Stimulated activated effector memory CD8-positive, alpha-beta T cell treated with anti-CD3 and anti-CD28 coated beads, Interleukin-12 subunit alpha, Interleukin-12 subunit beta, amount 100 ng/mL, for 72 hours (primary cell): ENCODE results near the gene RWDD3.

Source experiments
- ATAC-seq: fragments of 150-1000 bp; cut with Tn5 transposase; 2 replicates; pipeline ENCODE4 v1.10.0; 2021
- DNase-seq, 2 donors: peaks; one replicate each; pipeline ENCODE4 v3.0.0; 2021 to 2022; ENCODE audit warnings: low spot score in 2 of 2
- H3K27ac Mint-ChIP-seq: one replicate; pipeline ENCODE4 v1.8.0; 2022; ENCODE audit warnings: mild to moderate bottlenecking, mixed read lengths
- H3K36me3 Mint-ChIP-seq: one replicate; pipeline ENCODE4 v1.8.0; 2022; ENCODE audit warnings: mild to moderate bottlenecking, mixed read lengths
- H3K4me1 Mint-ChIP-seq: one replicate; pipeline ENCODE4 v1.8.0; 2022; ENCODE audit warnings: mixed read lengths
- H3K4me3 Mint-ChIP-seq: one replicate; pipeline ENCODE4 v1.8.0; 2022; ENCODE audit warnings: mild to moderate bottlenecking, mixed read lengths
- H3K9me3 Mint-ChIP-seq: one replicate; pipeline ENCODE4 v1.8.0; 2022; ENCODE audit warnings: mixed read lengths

RWDD3 gene, protein sequence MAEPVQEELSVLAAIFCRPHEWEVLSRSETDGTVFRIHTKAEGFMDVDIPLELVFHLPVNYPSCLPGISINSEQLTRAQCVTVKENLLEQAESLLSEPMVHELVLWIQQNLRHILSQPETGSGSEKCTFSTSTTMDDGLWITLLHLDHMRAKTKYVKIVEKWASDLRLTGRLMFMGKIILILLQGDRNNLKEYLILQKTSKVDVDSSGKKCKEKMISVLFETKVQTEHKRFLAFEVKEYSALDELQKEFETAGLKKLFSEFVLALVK

GRCh38 chr1:95233737-95234500 is at the start of gene RWDD3:
RWDD3 (plus strand) TSS chr1:95234210; CDS start chr1:95234231, 21 bp downstream.
- Mint-ChIP-seq H3K36me3 (no peaks in the 10 kb centered on the region), H3K27ac (peak within 1 kb of the TSS; percentile 91), H3K9me3 (no peaks in the 10 kb centered on the region), H3K4me1 (peaks cover 28% of the 10 kb centered on the region), H3K4me3 (peak within 1 kb of the TSS; percentile 85)
- peak; percentile 97 for ATAC-seq
- peak; percentile 95 to 97 for DNase-seq

GRCh38 chr1:95186149-95186548 is 47.9 kb upstream of the RWDD3 start:
- Mint-ChIP-seq H3K36me3 (no peaks in the 10 kb centered on the region), H3K9me3 (no peaks in the 10 kb centered on the region), H3K4me1 (no peaks in the 10 kb centered on the region), H3K27ac (no peak overlapping the region), H3K4me3 (no peak overlapping the region)
- DNase-seq (no peak), ATAC-seq (no peak)

GRCh38 chr1:95193591-95193990 is 40.4 kb upstream of the RWDD3 start:
- no peaks in the 10 kb centered on the region for H3K4me1 Mint-ChIP-seq
- no peaks in the 10 kb centered on the region for H3K9me3 Mint-ChIP-seq
- no peak overlapping the region for H3K27ac Mint-ChIP-seq
- H3K4me3 Mint-ChIP-seq, result no peak overlapping the region
- DNase-seq (no peak), ATAC-seq (no peak)
- no peaks in the 10 kb centered on the region for H3K36me3 Mint-ChIP-seq

GRCh38 chr1:95195046-95195445 is 39.0 kb upstream of the RWDD3 start:
- DNase-seq, result no peak
- Mint-ChIP-seq H3K27ac (no peak overlapping the region), H3K4me3 (no peak overlapping the region), H3K36me3 (no peaks in the 10 kb centered on the region), H3K4me1 (no peaks in the 10 kb centered on the region), H3K9me3 (no peaks in the 10 kb centered on the region)
- ATAC-seq, result no peak

DNA sequence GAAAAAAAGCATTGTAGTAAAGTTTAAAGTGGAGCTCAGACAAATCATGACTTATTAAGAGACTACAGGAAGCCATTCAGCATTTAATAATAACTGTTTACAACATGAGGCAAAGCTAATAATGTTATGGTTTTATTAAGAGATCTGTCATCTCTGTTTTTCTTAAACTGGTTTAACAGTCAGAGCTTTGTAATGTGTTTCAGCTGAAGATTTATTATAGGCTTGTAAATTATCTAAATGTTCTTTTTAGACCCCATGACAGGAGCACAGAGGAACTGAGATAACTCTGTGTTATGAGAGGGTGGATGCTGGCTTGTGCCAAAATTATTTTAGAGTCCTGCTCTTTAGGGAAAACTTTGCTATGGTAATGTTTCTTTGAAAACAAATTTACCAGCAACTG is 38.0 kb upstream of the RWDD3 start:
- DNase-seq, result no peak
- no peak overlapping the region for H3K4me3 Mint-ChIP-seq
- no peaks in the 10 kb centered on the region for H3K4me1 Mint-ChIP-seq
- no peak overlapping the region for H3K27ac Mint-ChIP-seq
- no peaks in the 10 kb centered on the region for H3K36me3 Mint-ChIP-seq
- no peaks in the 10 kb centered on the region for H3K9me3 Mint-ChIP-seq
- no peak for ATAC-seq

DNA sequence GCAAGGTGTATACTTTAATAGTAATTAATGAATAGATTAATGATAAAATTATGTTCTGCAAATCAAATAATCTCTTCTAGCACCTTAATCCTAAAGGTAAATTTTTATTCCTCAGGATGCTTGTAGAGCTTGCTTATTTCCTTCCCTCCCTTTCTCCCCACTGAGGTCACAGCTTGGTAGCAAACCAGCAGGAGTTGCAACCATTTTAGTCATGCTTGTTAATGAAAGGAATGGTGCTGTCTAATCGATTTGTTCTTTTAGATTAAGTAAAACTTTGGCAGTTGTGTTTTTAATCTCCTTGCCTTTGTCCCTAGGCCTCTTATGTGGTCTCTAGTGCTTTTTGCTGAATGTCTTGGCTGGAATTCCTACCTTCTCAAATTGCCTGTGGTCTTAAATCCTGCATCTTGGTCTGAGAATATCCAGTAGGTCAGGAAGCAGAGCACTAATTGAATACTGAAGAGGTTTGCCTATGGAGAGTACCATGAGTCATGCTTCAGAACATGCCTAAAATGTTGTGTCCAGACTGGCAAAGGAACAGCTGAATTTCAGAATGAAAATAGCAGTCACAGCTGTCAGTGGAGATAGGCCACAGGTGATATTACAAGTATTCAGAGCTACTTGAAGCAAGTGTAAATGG is 36.3 kb upstream of the RWDD3 start:
- Mint-ChIP-seq H3K36me3 (no peaks in the 10 kb centered on the region), H3K9me3 (no peaks in the 10 kb centered on the region), H3K27ac (no peak overlapping the region), H3K4me3 (no peak overlapping the region), H3K4me1 (no peaks in the 10 kb centered on the region)
- no peak for DNase-seq
- no peak for ATAC-seq

DNA sequence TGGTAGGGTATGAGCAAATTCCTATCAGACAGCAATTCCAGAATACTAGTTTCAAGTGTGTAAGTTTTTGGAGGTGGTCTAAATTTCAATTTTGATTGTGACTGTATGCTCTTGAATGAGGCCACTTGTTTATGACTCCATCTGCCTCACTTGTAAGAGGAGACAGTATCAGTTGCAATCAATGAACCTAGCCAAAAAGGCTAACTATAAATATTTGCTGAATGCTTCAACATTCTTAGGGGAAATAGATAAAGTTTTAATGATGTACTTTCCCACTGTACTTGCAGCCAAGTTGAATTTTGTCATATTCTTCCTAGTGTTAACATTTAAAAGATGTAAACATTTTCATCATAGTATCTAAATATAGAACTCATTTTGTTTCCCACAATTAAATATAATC is 32.1 kb upstream of the RWDD3 start:
- H3K9me3 Mint-ChIP-seq, result no peaks in the 10 kb centered on the region
- no peak overlapping the region for H3K27ac Mint-ChIP-seq
- DNase-seq, result no peak
- no peak for ATAC-seq
- no peak overlapping the region for H3K4me3 Mint-ChIP-seq
- no peaks in the 10 kb centered on the region for H3K36me3 Mint-ChIP-seq
- H3K4me1 Mint-ChIP-seq, result no peaks in the 10 kb centered on the region

- Mint-ChIP-seq H3K4me1 (no peaks in the 10 kb centered on the region), H3K36me3 (no peaks in the 10 kb centered on the region), H3K4me3 (no peak overlapping the region), H3K9me3 (no peaks in the 10 kb centered on the region), H3K27ac (no peak overlapping the region)
- ATAC-seq (no peak), DNase-seq (no peak)
Measured at GRCh38 chr1:95203908-95204437, 30.0 kb upstream of the RWDD3 start.

DNA sequence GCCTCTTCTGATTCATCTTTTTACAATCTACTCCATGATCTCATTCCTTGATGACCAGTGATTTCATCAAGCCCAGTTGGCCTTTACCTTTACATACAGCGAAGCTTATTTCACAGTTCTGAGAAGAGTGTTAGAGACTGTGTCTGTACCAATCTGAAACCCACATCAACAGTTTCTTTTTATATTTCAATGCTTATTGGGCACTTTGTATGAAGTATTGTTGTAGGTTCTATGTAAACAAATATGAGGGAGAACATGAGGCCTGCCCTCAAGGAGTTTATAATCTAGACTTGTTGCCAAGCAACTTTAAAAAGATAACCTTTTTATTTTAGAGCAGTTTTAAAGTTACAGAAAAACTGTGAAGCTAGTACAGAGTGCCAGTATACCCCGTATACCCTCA is 27.5 kb upstream of the RWDD3 start:
- no peak overlapping the region for H3K4me3 Mint-ChIP-seq
- no peak for ATAC-seq
- H3K27ac Mint-ChIP-seq, result no peak overlapping the region
- no peaks in the 10 kb centered on the region for H3K36me3 Mint-ChIP-seq
- H3K4me1 Mint-ChIP-seq, result no peaks in the 10 kb centered on the region
- DNase-seq, result no peak
- H3K9me3 Mint-ChIP-seq, result no peaks in the 10 kb centered on the region

DNA sequence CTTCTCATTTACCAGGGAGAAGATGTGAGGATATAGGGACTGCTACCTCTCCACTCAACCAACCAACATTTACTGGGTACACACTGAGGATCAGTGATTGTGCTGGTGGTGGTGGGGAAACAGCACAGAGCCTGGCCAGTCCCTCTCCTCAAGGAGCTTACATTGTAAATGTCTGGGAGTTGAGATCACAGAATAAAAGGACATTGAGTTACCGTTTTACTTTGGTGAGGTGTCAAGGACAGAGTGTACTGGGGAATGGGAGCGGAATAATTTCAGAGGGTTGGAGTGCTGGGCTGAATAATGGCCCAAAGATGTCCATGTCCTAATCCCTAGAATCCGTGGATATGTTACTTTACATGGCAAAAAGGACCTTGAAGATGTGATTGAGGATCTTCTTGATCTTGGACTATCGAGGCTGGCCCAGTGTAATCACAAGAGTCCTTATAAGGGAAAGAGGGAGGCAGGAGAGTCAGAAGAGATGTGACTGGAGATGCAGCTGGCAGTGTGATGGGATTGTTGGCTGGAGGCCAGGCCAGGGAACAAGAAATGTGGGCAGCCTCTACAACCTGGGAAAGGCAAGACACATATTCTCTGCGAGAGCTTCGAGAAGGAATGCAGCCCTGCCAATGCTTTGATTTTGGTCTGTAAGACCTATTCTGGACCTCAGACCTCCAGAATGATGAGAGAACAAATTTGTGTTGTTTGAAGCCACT is 26.6 kb upstream of the RWDD3 start:
- no peak for ATAC-seq
- no peaks in the 10 kb centered on the region for H3K36me3 Mint-ChIP-seq
- H3K9me3 Mint-ChIP-seq, result no peaks in the 10 kb centered on the region
- H3K4me3 Mint-ChIP-seq, result no peak overlapping the region
- H3K27ac Mint-ChIP-seq, result no peak overlapping the region
- H3K4me1 Mint-ChIP-seq, result no peaks in the 10 kb centered on the region
- DNase-seq, result no peak

DNA sequence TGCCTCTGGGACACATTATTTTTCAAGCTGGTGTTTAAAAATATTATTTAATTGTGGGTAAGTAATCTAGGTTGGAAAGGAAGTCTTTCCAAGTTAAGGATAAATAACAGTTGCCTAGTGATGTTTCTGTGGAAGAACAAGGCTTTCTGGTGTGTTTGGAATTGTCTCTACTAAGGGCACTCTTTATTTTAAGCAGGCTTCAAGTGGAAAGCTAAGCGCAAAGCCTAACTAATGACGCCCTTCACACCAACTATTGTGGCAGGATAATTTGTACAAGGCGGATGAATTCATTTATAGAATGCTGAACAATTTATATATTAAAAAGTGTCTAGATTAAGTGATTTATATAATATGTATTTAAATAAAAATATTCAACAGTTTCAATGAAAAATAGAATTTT is 25.1 kb upstream of the RWDD3 start:
- DNase-seq (no peak), ATAC-seq (no peak)
- H3K4me3 Mint-ChIP-seq, result no peak overlapping the region
- no peak overlapping the region for H3K27ac Mint-ChIP-seq
- no peaks in the 10 kb centered on the region for H3K9me3 Mint-ChIP-seq
- H3K4me1 Mint-ChIP-seq, result no peaks in the 10 kb centered on the region
- no peaks in the 10 kb centered on the region for H3K36me3 Mint-ChIP-seq

DNA sequence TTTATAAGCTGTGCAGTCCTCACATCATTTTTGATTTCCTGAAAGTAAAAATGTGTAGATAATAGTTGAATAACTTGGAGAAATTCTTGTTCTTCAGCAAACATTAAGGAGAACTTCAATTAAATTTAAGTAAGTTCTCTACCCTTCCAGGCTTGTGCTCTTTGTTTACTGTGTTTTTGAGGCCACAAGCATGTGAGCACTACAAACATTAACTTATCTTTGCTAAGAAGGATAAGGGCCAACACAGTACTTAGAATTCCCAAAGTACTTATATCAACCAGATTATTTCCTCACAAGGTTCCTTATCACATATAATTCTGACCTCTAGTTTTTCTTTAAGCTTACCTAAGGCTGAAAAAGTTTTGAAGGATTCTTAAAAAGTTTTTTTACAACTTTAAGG is 24.7 kb upstream of the RWDD3 start:
- Mint-ChIP-seq H3K4me1 (no peaks in the 10 kb centered on the region), H3K4me3 (no peak overlapping the region), H3K9me3 (no peaks in the 10 kb centered on the region), H3K27ac (no peak overlapping the region), H3K36me3 (no peaks in the 10 kb centered on the region)
- DNase-seq (no peak), ATAC-seq (no peak)

DNA sequence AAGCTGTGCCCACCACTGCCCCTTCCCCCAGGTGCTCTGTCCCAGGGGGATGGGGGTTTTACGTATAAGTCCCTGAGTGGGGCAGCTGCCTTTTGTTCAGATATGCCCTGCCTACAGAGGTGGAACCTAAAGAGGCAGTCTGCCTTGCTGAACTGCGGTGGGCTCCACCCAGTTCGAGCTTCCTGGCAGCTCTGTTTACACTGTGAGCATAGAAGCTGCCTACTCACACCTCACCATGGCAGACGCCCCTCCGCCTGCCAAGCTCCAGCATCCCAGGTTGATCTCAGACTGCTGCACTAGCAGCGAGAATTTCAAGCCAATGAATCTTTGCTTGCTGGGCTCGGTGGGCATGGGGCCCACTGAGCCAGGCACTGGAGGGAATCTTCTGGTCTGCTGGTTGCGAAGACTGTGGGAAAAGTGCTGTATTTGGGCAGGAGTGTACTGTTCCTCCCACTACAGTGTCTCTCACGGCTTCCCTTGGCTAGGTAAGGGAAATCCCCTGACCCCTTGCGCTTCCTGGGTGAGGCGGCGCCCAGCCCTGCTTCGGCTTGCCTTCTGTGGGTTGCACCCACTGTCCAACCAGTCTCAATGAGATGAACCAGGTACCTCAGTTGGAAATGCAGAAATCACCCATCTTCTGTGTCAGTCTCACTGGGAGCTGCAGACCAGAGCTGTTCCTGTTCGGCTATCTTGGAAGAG is 17.6 kb upstream of the RWDD3 start:
- ATAC-seq, result no peak
- Mint-ChIP-seq H3K9me3 (peaks cover 3% of the 10 kb centered on the region), H3K4me3 (no peak overlapping the region), H3K27ac (no peak overlapping the region), H3K36me3 (no peaks in the 10 kb centered on the region), H3K4me1 (no peaks in the 10 kb centered on the region)
- DNase-seq, result no peak

GRCh38 chr1:95217371-95217770 is 16.6 kb upstream of the RWDD3 start:
- ATAC-seq (no peak), DNase-seq (no peak)
- Mint-ChIP-seq H3K36me3 (no peaks in the 10 kb centered on the region), H3K27ac (no peak overlapping the region), H3K4me3 (no peak overlapping the region), H3K9me3 (peaks cover 3% of the 10 kb centered on the region), H3K4me1 (no peaks in the 10 kb centered on the region)

DNA sequence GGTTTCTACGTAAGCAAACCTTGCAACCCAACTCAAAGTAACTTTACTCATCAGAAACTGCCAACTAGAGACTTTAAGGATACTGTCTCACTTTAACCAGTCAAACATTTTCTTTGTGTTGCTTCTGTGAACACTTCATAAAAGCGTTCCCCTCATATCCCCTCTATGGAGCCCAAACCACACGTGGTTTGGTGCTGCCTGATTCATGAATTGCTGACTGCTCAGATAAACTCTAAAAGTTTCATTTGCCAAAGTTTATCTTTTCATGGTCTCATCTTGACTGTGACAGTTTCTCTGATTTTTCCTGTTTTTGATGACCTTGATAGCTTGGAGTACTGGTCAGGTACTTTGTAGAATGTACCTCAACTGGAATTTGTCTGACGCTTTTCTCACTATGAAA is 14.6 kb upstream of the RWDD3 start:
- no peak for DNase-seq
- H3K4me1 Mint-ChIP-seq, result no peaks in the 10 kb centered on the region
- H3K9me3 Mint-ChIP-seq, result peaks cover 3% of the 10 kb centered on the region
- no peak for ATAC-seq
- H3K36me3 Mint-ChIP-seq, result no peaks in the 10 kb centered on the region
- no peak overlapping the region for H3K4me3 Mint-ChIP-seq
- no peak overlapping the region for H3K27ac Mint-ChIP-seq
